Coronary artery (tissue), 2 donors: ENCODE results near the gene FER1L5.

Experiments used
- DNase-seq: peaks from one replicate; pipeline ENCODE4 v3.0.0-alpha.2; 2017; ENCODE audit warnings: low spot score
- H3K27ac ChIP-seq, 2 donors: fragments of 200-600 bp; sonication (generic); one replicate each; pipeline ENCODE4 v1.5.1; 2016 to 2019
- H3K4me3 ChIP-seq: fragments of 200-600 bp; sonication (generic); 2 replicates; pipeline ENCODE4 v1.5.1; 2016; ENCODE audit warnings: mild to moderate bottlenecking, moderate library complexity
- TF ChIP-seq, protein P1 (sequence below): fragments of 200-600 bp; sonication (generic); IDR thresholded peaks from one replicate; pipeline ENCODE4 v1.5.1; 2019; ENCODE audit warnings: antibody characterized with exemption

FER1L5 gene

DNA sequence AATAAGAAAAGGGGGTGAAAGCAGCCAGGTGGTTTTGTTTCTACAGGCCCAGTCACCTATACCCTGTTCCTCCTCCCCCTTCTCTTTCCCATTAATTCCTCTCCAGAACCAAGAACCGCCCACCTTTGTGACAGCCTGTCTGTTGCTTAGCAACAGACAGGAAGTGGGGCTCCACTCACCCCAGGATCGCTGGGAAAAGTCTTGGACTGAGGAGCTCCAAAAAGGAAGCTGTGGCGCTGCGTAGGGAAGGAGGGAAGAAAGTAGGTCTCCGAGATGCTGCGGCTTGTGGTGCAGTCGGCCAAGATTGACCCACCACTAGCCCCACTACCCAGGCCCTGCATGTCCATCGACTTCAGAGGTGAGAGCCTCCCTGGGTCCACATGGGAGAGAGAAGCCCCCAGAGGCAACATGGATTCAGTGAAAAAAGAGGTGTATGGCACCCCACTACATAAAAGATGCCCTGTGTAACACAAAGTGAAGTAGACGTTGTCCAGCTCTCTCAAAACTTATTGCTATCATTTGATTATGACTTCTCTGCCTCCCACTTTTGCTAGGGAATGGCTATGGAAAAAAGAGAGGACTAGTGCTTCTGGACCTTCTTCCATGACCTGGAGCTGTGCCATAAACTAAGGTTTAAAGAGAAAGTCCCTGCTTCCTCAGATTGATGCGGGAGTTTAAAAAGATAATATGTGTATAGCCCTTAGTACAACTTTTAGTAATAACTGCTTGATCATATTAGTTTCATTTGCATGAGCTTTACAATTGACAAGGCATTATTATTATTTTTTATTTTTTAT, at the start of gene FER1L5:
Gene FER1L5 (plus strand): TSS at position 201 of the 797 bp plus-strand sequence. CDS start 73 bp downstream, at position 274.
- Histone ChIP-seq H3K27ac (no peak within 1 kb of the TSS), H3K4me3 (no peak within 1 kb of the TSS)
- no peak for DNase-seq
- TF ChIP-seq, protein P1, sequence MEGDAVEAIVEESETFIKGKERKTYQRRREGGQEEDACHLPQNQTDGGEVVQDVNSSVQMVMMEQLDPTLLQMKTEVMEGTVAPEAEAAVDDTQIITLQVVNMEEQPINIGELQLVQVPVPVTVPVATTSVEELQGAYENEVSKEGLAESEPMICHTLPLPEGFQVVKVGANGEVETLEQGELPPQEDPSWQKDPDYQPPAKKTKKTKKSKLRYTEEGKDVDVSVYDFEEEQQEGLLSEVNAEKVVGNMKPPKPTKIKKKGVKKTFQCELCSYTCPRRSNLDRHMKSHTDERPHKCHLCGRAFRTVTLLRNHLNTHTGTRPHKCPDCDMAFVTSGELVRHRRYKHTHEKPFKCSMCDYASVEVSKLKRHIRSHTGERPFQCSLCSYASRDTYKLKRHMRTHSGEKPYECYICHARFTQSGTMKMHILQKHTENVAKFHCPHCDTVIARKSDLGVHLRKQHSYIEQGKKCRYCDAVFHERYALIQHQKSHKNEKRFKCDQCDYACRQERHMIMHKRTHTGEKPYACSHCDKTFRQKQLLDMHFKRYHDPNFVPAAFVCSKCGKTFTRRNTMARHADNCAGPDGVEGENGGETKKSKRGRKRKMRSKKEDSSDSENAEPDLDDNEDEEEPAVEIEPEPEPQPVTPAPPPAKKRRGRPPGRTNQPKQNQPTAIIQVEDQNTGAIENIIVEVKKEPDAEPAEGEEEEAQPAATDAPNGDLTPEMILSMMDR, result no peak

DNA sequence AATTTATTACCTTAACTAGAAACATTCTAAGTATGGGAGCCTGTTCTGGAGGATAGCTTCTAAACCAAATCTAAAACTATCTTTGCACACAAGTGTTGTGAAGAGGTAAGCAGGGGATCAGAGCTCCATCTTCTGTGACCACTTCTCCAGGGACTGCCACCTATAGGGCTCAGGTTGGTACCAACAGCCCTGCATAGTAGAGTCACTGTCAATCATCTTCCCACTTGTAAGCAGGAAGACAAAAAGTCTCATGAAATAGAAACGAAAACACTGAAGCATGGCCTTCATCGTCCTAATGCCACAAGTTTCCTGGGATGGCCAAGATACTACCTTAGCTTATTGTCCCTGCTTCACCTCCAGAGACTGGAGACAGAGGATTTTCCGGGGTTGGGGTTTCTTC, 48.3 kb upstream of the FER1L5 start:
- no peak for DNase-seq
- TF ChIP-seq, protein P1, result no peak
- Histone ChIP-seq H3K4me3 (no peak overlapping the region), H3K27ac (no peak overlapping the region)

DNA sequence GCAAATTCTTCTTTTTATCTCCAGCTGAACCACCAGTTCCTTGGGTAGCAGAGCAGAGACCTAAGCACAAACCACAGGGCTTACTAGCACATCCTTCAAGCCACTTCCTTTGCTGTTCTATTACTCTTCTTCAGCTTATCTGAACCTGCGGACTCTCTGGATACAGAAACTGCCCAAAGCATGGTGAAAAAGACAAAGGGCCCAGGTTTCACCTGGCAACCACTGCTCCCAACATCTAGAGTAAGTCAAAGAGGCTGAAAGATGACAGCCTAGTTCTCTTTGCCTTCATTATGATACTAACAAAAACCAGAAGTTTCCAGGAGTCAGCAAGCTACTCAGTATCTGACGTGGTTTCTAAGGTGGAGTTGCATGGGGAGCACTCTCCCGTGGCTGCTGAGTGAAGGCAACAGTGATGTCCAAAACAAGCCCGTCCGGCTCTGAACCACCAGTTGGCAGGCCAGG, 47.8 kb upstream of the FER1L5 start:
- Histone ChIP-seq H3K4me3 (no peak overlapping the region), H3K27ac (no peak overlapping the region)
- no peak for DNase-seq
- TF ChIP-seq, protein P1, result no peak

DNA sequence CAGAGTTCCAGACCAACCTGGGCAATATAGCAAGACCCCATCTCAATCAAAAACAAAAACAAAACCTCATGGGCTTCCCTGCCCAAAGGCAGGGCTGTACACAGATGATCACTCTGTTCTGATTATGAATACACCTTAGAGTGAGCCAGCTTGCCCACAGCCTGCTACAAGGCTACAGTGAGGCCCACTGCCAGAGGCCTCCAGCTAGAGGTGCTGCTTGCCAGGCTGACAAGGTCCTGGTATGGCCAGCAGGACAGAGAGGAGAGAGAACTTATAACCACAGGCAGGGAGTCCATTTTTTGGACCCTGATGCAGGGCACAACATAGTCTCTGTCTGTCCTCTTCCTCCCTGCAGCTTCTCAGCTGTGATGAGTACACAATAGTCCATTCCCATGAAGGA, 46.0 kb upstream of the FER1L5 start:
- Histone ChIP-seq H3K27ac (no peak overlapping the region), H3K4me3 (no peak overlapping the region)
- DNase-seq, result no peak
- TF ChIP-seq, protein P1, result no peak

DNA sequence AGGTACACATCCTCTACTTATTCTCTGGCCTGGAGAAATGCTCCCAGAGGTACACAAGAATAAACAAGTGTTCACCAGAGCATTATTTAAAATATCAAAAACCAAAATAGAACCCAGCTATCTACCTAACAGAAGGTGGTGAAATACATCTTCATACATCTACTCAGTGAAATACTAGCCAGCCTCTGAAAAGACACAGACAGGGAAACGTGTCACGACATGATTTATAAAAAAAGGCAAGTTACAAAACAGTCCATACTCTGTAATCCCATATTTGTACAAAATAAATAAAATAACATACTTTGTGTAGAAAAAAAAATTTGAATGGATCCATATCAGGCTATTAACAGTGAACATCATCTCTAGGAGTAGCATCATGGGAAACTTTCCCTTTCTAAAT, 42.6 kb upstream of the FER1L5 start:
- TF ChIP-seq, protein P1, result no peak
- no peak overlapping the region for H3K4me3 ChIP-seq
- no peak overlapping the region for H3K27ac ChIP-seq
- no peak for DNase-seq

DNA sequence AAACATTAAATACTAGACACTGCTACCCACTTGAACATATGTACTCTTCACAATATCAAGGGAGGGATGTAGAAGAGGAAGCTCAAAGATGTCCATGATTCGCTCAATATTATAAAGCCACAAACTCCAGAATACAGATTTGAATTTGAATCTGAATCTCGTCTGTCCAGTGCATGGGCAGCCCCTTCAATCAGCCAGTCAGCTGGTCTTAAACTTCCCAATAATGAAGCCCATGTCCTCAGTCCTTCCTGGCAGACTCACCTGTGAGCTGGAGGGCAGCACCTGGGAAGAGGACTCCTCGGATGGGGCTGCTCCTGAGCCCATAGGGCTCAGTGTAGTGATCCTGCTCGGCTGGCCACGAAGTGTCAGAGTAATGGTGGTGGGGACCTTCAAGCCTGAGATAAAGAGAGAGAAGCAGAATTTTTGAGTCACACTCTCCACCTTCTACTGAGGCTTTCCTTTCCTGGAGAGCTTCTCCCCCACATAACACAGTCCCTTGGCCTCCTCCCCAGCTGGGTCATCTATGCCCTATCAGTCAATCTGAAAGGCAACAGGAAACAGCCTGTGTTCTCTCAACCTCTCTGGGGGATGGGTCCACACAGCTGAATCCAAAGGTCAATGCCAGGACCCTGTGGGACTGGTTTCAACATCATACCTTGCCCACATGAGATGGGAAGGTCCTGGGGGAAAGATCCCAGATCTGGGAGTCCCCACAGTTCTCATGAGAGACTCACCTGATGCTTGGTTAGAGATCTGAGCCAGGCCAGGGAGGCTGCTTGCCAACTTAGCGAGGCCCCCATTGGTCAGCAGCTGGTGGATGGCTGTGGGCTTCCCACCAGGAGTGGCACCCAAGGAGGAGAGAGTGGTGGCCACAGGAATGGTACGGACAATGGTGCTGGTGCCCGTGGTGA, 40.9 kb upstream of the FER1L5 start:
- Histone ChIP-seq H3K27ac (no peak overlapping the region), H3K4me3 (no peak overlapping the region)
- DNase-seq, result no peak
- TF ChIP-seq, protein P1, result no peak
